HL-60/S4 (cell line): Measurements from ENCODE around the gene ARHGAP4.

ENCODE experiments used
- in situ Hi-C: fragments of 300-500 bp; cut with MboI; formaldehyde crosslinking; loops from 2 replicates; pipeline ENCODE4 v1.14.3; 2022; ENCODE audit warnings: low sequenced_read_pairs

ARHGAP4 gene

GRCh38 chrX:153964105-153964504, 38.0 kb upstream of the ARHGAP4 start:
- in situ Hi-C loops = no loop called here

GRCh38 chrX:153963546-153963945, 37.5 kb upstream of the ARHGAP4 start:
- in situ Hi-C loops = no loop called here

GRCh38 chrX:153961292-153961691, 35.2 kb upstream of the ARHGAP4 start:
- in situ Hi-C loops = no loop called here

GRCh38 chrX:153960786-153961185, 34.7 kb upstream of the ARHGAP4 start:
- in situ Hi-C loops = no loop called here

GRCh38 chrX:153960077-153960476, 34.0 kb upstream of the ARHGAP4 start:
- in situ Hi-C loops = no loop called here

GRCh38 chrX:153959649-153960048, 33.6 kb upstream of the ARHGAP4 start:
- in situ Hi-C loops = no loop called here

- in situ Hi-C loops = no loop called here
Observed at GRCh38 chrX:153958605-153959004, 32.5 kb upstream of the ARHGAP4 start.

GRCh38 chrX:153957224-153957623, 31.2 kb upstream of the ARHGAP4 start:
- in situ Hi-C loops = no loop called here

- in situ Hi-C loops = no loop called here
Observed at GRCh38 chrX:153956044-153956907, 30.2 kb upstream of the ARHGAP4 start.

GRCh38 chrX:153955228-153955732, 29.2 kb upstream of the ARHGAP4 start:
- in situ Hi-C loops = no loop called here

- in situ Hi-C loops = no loop called here
Observed at GRCh38 chrX:153954558-153955227, 28.6 kb upstream of the ARHGAP4 start.

GRCh38 chrX:153953892-153954557, 28.0 kb upstream of the ARHGAP4 start:
- in situ Hi-C loops = no loop called here

GRCh38 chrX:153953342-153953830, 27.3 kb upstream of the ARHGAP4 start:
- in situ Hi-C loops = no loop called here

- in situ Hi-C loops = no loop called here
Observed at GRCh38 chrX:153952373-153953026, 26.4 kb upstream of the ARHGAP4 start.

- in situ Hi-C loops = no loop called here
Observed at GRCh38 chrX:153951683-153952372, 25.8 kb upstream of the ARHGAP4 start.

GRCh38 chrX:153950127-153950526, 24.1 kb upstream of the ARHGAP4 start:
- in situ Hi-C loops = no loop called here

- in situ Hi-C loops = no loop called here
Observed at GRCh38 chrX:153948847-153949805, 23.1 kb upstream of the ARHGAP4 start.

- in situ Hi-C loops = no loop called here
Observed at GRCh38 chrX:153948002-153948466, 22.0 kb upstream of the ARHGAP4 start.
